Measurements from ENCODE around the gene UQCR10.

UQCR10 gene

GRCh38 chr22:29806196-29806595 is 39.0 kb downstream of the UQCR10 start:
- TF ChIP-seq, protein P1, sequence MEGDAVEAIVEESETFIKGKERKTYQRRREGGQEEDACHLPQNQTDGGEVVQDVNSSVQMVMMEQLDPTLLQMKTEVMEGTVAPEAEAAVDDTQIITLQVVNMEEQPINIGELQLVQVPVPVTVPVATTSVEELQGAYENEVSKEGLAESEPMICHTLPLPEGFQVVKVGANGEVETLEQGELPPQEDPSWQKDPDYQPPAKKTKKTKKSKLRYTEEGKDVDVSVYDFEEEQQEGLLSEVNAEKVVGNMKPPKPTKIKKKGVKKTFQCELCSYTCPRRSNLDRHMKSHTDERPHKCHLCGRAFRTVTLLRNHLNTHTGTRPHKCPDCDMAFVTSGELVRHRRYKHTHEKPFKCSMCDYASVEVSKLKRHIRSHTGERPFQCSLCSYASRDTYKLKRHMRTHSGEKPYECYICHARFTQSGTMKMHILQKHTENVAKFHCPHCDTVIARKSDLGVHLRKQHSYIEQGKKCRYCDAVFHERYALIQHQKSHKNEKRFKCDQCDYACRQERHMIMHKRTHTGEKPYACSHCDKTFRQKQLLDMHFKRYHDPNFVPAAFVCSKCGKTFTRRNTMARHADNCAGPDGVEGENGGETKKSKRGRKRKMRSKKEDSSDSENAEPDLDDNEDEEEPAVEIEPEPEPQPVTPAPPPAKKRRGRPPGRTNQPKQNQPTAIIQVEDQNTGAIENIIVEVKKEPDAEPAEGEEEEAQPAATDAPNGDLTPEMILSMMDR (conservative IDR thresholded peaks at IDR 0.05; ENCODE audit: control insufficient read depth, insufficient read depth, low read depth, low read length), result no peak
- no peak overlapping the region for H3K4me3 ChIP-seq (ENCODE audit: control insufficient read depth, low read depth, low read length)
- DNase-seq (ENCODE audit: low read depth), result no peak

- TF ChIP-seq, protein P1 (conservative IDR thresholded peaks at IDR 0.05; ENCODE audit: control insufficient read depth, insufficient read depth, low read depth, low read length), result no peak
- DNase-seq (ENCODE audit: low read depth), result no peak
- no peak overlapping the region for H3K4me3 ChIP-seq (ENCODE audit: control insufficient read depth, low read depth, low read length)
Observed at GRCh38 chr22:29810216-29810615, 43.0 kb downstream of the UQCR10 start.

DNA sequence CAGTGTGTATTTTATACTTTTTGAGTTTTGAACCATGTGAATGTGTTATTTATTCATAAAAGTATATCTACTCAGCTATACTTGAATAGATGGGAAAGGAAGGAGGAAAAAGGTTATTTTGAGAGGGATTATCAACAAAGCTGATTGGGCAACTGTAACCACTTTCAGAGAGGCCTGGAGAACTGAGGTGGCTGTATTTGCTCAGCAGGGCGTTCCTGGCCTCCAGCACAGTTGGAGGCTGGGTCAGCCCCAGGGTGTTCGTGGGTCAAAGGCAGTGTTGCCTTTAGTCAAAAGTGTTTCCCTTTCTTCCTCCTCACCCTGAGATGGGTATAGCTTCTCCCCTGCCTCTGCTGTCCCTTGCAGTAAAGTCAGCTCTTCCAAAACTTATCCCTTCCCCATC is 44.2 kb downstream of the UQCR10 start:
- DNase-seq (ENCODE audit: low read depth), result no peak
- TF ChIP-seq, protein P1 (conservative IDR thresholded peaks at IDR 0.05; ENCODE audit: control insufficient read depth, insufficient read depth, low read depth, low read length), result no peak
- H3K4me3 ChIP-seq (ENCODE audit: control insufficient read depth, low read depth, low read length), result no peak overlapping the region

- TF ChIP-seq, protein P1 (conservative IDR thresholded peaks at IDR 0.05; ENCODE audit: control insufficient read depth, insufficient read depth, low read depth, low read length), result no peak
- H3K4me3 ChIP-seq (ENCODE audit: control insufficient read depth, low read depth, low read length), result no peak overlapping the region
- no peak for DNase-seq (ENCODE audit: low read depth)
Observed at GRCh38 chr22:29813126-29813525, 46.0 kb downstream of the UQCR10 start.

- DNase-seq (ENCODE audit: low read depth), result peak; percentile 54
- H3K4me3 ChIP-seq (ENCODE audit: control insufficient read depth, low read depth, low read length), result no peak overlapping the region
- TF ChIP-seq, protein P1 (conservative IDR thresholded peaks at IDR 0.05; ENCODE audit: control insufficient read depth, insufficient read depth, low read depth, low read length), result peak; percentile 25
Observed at GRCh38 chr22:29813563-29813962, 46.4 kb downstream of the UQCR10 start.

- TF ChIP-seq, protein P1 (conservative IDR thresholded peaks at IDR 0.05; ENCODE audit: control insufficient read depth, insufficient read depth, low read depth, low read length), result no peak
- no peak for DNase-seq (ENCODE audit: low read depth)
- H3K4me3 ChIP-seq (ENCODE audit: control insufficient read depth, low read depth, low read length), result no peak overlapping the region
Observed at GRCh38 chr22:29814003-29814402, 46.8 kb downstream of the UQCR10 start.

DNA sequence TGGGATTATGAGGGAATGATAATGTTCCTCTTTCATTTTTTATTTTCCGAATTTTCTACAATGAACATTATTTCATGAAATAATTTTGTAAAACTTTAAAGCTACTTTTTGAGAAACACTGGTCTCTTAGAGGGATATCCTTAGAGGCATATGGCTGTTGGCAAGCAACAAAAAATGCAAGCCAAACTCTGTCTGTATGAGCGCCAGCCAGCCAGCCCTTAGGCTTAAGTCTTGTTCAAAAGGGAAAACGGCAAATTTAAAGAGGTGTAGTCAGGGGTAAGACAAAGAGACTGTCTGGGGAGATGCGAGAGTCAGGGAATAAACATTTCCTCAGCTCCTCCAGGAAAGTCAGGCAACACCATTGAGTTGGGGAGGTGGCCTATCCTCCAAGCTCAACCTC is 48.4 kb downstream of the UQCR10 start:
- DNase-seq (ENCODE audit: low read depth), result no peak
- TF ChIP-seq, protein P1 (conservative IDR thresholded peaks at IDR 0.05; ENCODE audit: control insufficient read depth, insufficient read depth, low read depth, low read length), result no peak

More for the DNA sequence above, 48.4 kb downstream of the UQCR10 start:
- no peak overlapping the region for H3K4me3 ChIP-seq (ENCODE audit: control insufficient read depth, low read depth, low read length)
